ENCODE results near the gene FGF12.

Gene FGF12

GRCh38 chr3:192219926-192220325 lies 507.4 kb downstream of the FGF12 start:
- no peak for TF ChIP-seq EZH2phosphoT487 (IDR thresholded peaks at IDR 0.05; ENCODE audit: borderline replicate concordance, low read length)
- TF ChIP-seq, protein P1, sequence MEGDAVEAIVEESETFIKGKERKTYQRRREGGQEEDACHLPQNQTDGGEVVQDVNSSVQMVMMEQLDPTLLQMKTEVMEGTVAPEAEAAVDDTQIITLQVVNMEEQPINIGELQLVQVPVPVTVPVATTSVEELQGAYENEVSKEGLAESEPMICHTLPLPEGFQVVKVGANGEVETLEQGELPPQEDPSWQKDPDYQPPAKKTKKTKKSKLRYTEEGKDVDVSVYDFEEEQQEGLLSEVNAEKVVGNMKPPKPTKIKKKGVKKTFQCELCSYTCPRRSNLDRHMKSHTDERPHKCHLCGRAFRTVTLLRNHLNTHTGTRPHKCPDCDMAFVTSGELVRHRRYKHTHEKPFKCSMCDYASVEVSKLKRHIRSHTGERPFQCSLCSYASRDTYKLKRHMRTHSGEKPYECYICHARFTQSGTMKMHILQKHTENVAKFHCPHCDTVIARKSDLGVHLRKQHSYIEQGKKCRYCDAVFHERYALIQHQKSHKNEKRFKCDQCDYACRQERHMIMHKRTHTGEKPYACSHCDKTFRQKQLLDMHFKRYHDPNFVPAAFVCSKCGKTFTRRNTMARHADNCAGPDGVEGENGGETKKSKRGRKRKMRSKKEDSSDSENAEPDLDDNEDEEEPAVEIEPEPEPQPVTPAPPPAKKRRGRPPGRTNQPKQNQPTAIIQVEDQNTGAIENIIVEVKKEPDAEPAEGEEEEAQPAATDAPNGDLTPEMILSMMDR (IDR thresholded peaks at IDR 0.05; ENCODE audit: low read depth, low read length, poor library complexity, severe bottlenecking): no peak
- no peaks in the 10 kb centered on the region for H3K79me2 ChIP-seq (ENCODE audit: control insufficient read depth, low read length)
- no peaks in the 10 kb centered on the region for H3K36me3 ChIP-seq (ENCODE audit: control insufficient read depth, low read length)
- no peak overlapping the region for H3K27ac ChIP-seq (ENCODE audit: low read depth, low read length)
- H3K4me1 ChIP-seq (ENCODE audit: control insufficient read depth, low read length): no peaks in the 10 kb centered on the region
- no peaks in the 10 kb centered on the region for H4K20me1 ChIP-seq (ENCODE audit: control insufficient read depth, insufficient read depth, low read depth, low read length)
- no peak overlapping the region for H3K4me3 ChIP-seq (ENCODE audit: low read length)
- no peak overlapping the region for H3K4me2 ChIP-seq (ENCODE audit: low read length)
- H3K9me3 ChIP-seq (ENCODE audit: control insufficient read depth, insufficient read depth, low read length): no peaks in the 10 kb centered on the region
- no peaks in the 10 kb centered on the region for H3K27me3 ChIP-seq (ENCODE audit: control insufficient read depth, low read length)
- no peaks in the 10 kb centered on the region for H3F3A ChIP-seq (ENCODE audit: control insufficient read depth, insufficient read depth)
- no peaks in the 10 kb centered on the region for H3K9me2 ChIP-seq (replicated peaks; ENCODE audit: control insufficient read depth, low read length)

DNA sequence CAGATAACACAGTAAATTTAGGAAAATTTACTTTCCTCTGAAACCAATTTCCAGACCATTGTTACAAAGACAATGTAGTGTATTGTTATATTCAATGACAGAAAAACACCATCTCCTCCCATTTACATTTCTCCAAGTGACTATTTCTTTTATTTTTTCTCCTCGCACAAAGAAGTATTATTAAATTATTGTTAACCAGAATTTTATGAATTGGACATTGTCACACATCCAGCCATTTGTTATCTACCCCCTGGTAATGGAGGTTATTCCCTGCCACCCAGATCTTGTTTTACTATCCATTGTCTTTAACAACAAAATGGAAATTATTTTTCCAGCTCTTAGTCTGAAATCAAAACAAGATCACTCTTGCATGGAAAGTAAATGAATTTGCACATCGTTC lies 511.3 kb downstream of the FGF12 start:
- Histone ChIP-seq H3K27me3 (ENCODE audit: control insufficient read depth, low read length) (no peaks in the 10 kb centered on the region), H3K4me1 (ENCODE audit: control insufficient read depth, low read length) (no peaks in the 10 kb centered on the region), H3K9me2 (replicated peaks; ENCODE audit: control insufficient read depth, low read length) (no peaks in the 10 kb centered on the region), H3K4me3 (ENCODE audit: low read length) (no peak overlapping the region), H3K4me2 (ENCODE audit: low read length) (no peak overlapping the region), H3K79me2 (ENCODE audit: control insufficient read depth, low read length) (no peaks in the 10 kb centered on the region), H3K9me3 (ENCODE audit: control insufficient read depth, insufficient read depth, low read length) (no peaks in the 10 kb centered on the region), H4K20me1 (ENCODE audit: control insufficient read depth, insufficient read depth, low read depth, low read length) (no peaks in the 10 kb centered on the region), H3F3A (ENCODE audit: control insufficient read depth, insufficient read depth) (no peaks in the 10 kb centered on the region), H3K27ac (ENCODE audit: low read depth, low read length) (no peak overlapping the region), H3K36me3 (ENCODE audit: control insufficient read depth, low read length) (no peaks in the 10 kb centered on the region)
- TF ChIP-seq, protein P1 (IDR thresholded peaks at IDR 0.05; ENCODE audit: low read depth, low read length, poor library complexity, severe bottlenecking): no peak
- TF ChIP-seq EZH2phosphoT487 (IDR thresholded peaks at IDR 0.05; ENCODE audit: borderline replicate concordance, low read length): no peak

DNA sequence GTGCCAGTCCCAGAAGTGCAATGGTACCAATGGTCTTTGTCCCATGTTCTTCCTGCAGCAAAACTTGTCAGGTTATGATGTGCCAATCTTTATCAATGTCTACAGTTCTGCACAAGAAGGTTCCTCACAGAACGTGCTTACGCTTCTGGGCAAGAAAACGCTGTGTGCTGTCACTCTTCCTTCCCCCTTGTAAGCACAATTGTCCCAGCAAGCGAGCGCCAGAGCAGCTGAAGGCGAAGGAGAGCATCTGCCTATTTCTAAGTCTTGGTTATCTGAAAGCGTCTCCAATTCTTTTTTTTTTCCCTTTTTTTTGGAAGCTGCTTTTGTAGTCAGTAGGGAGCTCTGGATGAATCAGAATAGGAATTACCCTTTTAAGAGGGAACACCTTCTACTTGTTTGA lies 514.4 kb downstream of the FGF12 start:
- TF ChIP-seq, protein P1 (IDR thresholded peaks at IDR 0.05; ENCODE audit: low read depth, low read length, poor library complexity, severe bottlenecking): no peak
- TF ChIP-seq EZH2phosphoT487 (IDR thresholded peaks at IDR 0.05; ENCODE audit: borderline replicate concordance, low read length): no peak
- Histone ChIP-seq H3K27me3 (ENCODE audit: control insufficient read depth, low read length) (no peaks in the 10 kb centered on the region), H3K9me3 (ENCODE audit: control insufficient read depth, insufficient read depth, low read length) (no peaks in the 10 kb centered on the region), H4K20me1 (ENCODE audit: control insufficient read depth, insufficient read depth, low read depth, low read length) (no peaks in the 10 kb centered on the region), H3K4me1 (ENCODE audit: control insufficient read depth, low read length) (no peaks in the 10 kb centered on the region), H3K9me2 (replicated peaks; ENCODE audit: control insufficient read depth, low read length) (no peaks in the 10 kb centered on the region), H3K36me3 (ENCODE audit: control insufficient read depth, low read length) (no peaks in the 10 kb centered on the region), H3K4me3 (ENCODE audit: low read length) (no peak overlapping the region), H3F3A (ENCODE audit: control insufficient read depth, insufficient read depth) (no peaks in the 10 kb centered on the region), H3K27ac (ENCODE audit: low read depth, low read length) (no peak overlapping the region), H3K4me2 (ENCODE audit: low read length) (no peak overlapping the region), H3K79me2 (ENCODE audit: control insufficient read depth, low read length) (no peaks in the 10 kb centered on the region)

GRCh38 chr3:192212335-192212734 lies 515.0 kb downstream of the FGF12 start:
- no peak overlapping the region for H3K4me3 ChIP-seq (ENCODE audit: low read length)
- H3K9me2 ChIP-seq (replicated peaks; ENCODE audit: control insufficient read depth, low read length): no peaks in the 10 kb centered on the region
- H3K79me2 ChIP-seq (ENCODE audit: control insufficient read depth, low read length): no peaks in the 10 kb centered on the region
- H3K4me2 ChIP-seq (ENCODE audit: low read length): no peak overlapping the region
- no peak for TF ChIP-seq EZH2phosphoT487 (IDR thresholded peaks at IDR 0.05; ENCODE audit: borderline replicate concordance, low read length)
- TF ChIP-seq, protein P1 (IDR thresholded peaks at IDR 0.05; ENCODE audit: low read depth, low read length, poor library complexity, severe bottlenecking): peak; percentile 53
- no peaks in the 10 kb centered on the region for H3F3A ChIP-seq (ENCODE audit: control insufficient read depth, insufficient read depth)
- no peaks in the 10 kb centered on the region for H3K9me3 ChIP-seq (ENCODE audit: control insufficient read depth, insufficient read depth, low read length)
- no peaks in the 10 kb centered on the region for H3K36me3 ChIP-seq (ENCODE audit: control insufficient read depth, low read length)
- H4K20me1 ChIP-seq (ENCODE audit: control insufficient read depth, insufficient read depth, low read depth, low read length): no peaks in the 10 kb centered on the region
- no peaks in the 10 kb centered on the region for H3K27me3 ChIP-seq (ENCODE audit: control insufficient read depth, low read length)
- no peak overlapping the region for H3K27ac ChIP-seq (ENCODE audit: low read depth, low read length)
- H3K4me1 ChIP-seq (ENCODE audit: control insufficient read depth, low read length): no peaks in the 10 kb centered on the region

Measured in DOHH2 (cell line).